IMR-90 (cell line): ENCODE results near the gene OGFOD1. TPM values are rescaled to one million over a fixed set of nuclear protein-coding genes. Genes with fewer than 3 reads are reported as not detected.
"Not testable (repeated sequence)": the region's sequence is repeated elsewhere in the genome, so short reads cannot be mapped to it uniquely, and the experiment has no call there.

Experiments
- ATAC-seq: fragments of 200-7000 bp; cut with Tn5 transposase; 2 replicates; pipeline ENCODE4 v1.9.1; 2020; ENCODE audit warnings: low read depth, mild to moderate bottlenecking, moderate library complexity
- BruUV-seq: library from RNA; stranded (reverse); fragments of 400-500 nt; replicated peaks from 2 replicates; lab custom pipeline; 2021; lab: Mats Ljungman, UMichigan
- CTCF ChIA-PET: fragments of 300-600 bp; formaldehyde crosslinking; extraction: SDS; loops from one replicate; lab custom pipeline; 2021; ENCODE audit warnings: antibody characterized with exemption; lab: Yijun Ruan, JAX
- POLR2A ChIA-PET: fragments of 300-600 bp; sonication (Branson Sonifier 250); formaldehyde crosslinking; loops from one replicate; lab custom pipeline; 2022; ENCODE audit warnings: antibody characterized with exemption; ENCODE audit not compliant: unreplicated experiment; lab: Charles Lee
- DNase-seq: peaks from one replicate; pipeline ENCODE4 v3.0.0; 2013
- H2AFZ ChIP-seq: replicated peaks from 2 replicates; pipeline ENCODE3; 2013; ENCODE audit warnings: low read length, mild to moderate bottlenecking; ENCODE audit not compliant: poor library complexity
- H2AK5ac ChIP-seq: 2 replicates; pipeline ENCODE4 v1.6.1; 2013; ENCODE audit warnings: low read depth, low read length, inconsistent platforms
- H2AK9ac ChIP-seq: replicated peaks from 2 replicates; pipeline ENCODE3; 2013; ENCODE audit warnings: mild to moderate bottlenecking, low read depth, low read length, moderate library complexity; ENCODE audit not compliant: poor library complexity
- H2BK120ac ChIP-seq: 2 replicates; pipeline ENCODE4 v1.6.1; 2013; ENCODE audit warnings: low read depth, low read length, inconsistent platforms
- H2BK15ac ChIP-seq: 3 replicates; pipeline ENCODE4 v1.6.1; 2013; ENCODE audit warnings: low read depth, low read length, inconsistent platforms
- H2BK20ac ChIP-seq: 2 replicates; pipeline ENCODE4 v1.6.1; 2013; ENCODE audit warnings: low read depth, mild to moderate bottlenecking, inconsistent platforms, low read length, moderate library complexity
- H2BK5ac ChIP-seq: 2 replicates; pipeline ENCODE4 v1.6.1; 2013; ENCODE audit warnings: mild to moderate bottlenecking, low read depth, low read length, inconsistent platforms; ENCODE audit not compliant: poor library complexity, severe bottlenecking
- H3K14ac ChIP-seq: replicated peaks from 2 replicates; pipeline ENCODE4 v1.6.1; 2013; ENCODE audit warnings: low read depth, low read length, inconsistent platforms
- H3K18ac ChIP-seq: 2 replicates; pipeline ENCODE4 v1.6.1; 2013; ENCODE audit warnings: low read depth, low read length, control low read depth
- H3K23ac ChIP-seq: 2 replicates; pipeline ENCODE4 v1.6.1; 2013; ENCODE audit warnings: low read depth, low read length, inconsistent platforms
- H3K27ac ChIP-seq: 2 replicates; pipeline ENCODE4 v1.5.1; 2013; ENCODE audit warnings: mild to moderate bottlenecking, control low read depth, low read length; ENCODE audit not compliant: insufficient read depth
- H3K27me3 ChIP-seq: 2 replicates; pipeline ENCODE4 v1.6.1; 2013; ENCODE audit warnings: low read length; ENCODE audit not compliant: control insufficient read depth, insufficient read depth
- H3K36me3 ChIP-seq: 2 replicates; pipeline ENCODE4 v1.6.1; 2013; ENCODE audit warnings: low read length, mixed read lengths; ENCODE audit not compliant: control insufficient read depth, insufficient read depth
- H3K4ac ChIP-seq: 2 replicates; pipeline ENCODE4 v1.6.1; 2013; ENCODE audit warnings: low read depth, low read length, inconsistent platforms
- H3K4me1 ChIP-seq: 2 replicates; pipeline ENCODE4 v1.6.1; 2013; ENCODE audit warnings: low read length, mixed read lengths; ENCODE audit not compliant: control insufficient read depth, insufficient read depth
- H3K4me2 ChIP-seq: 2 replicates; pipeline ENCODE4 v1.6.1; 2013; ENCODE audit warnings: low read depth, mild to moderate bottlenecking, control low read depth, low read length, moderate library complexity
- H3K4me3 ChIP-seq: 2 replicates; pipeline ENCODE4 v1.5.1; 2013; ENCODE audit warnings: low read depth, mild to moderate bottlenecking, control low read depth, low read length, moderate library complexity; ENCODE audit not compliant: insufficient read depth
- H3K56ac ChIP-seq: 2 replicates; pipeline ENCODE4 v1.6.1; 2013; ENCODE audit warnings: low read length, inconsistent platforms; ENCODE audit not compliant: insufficient read depth; ENCODE audit errors: extremely low read depth
- H3K79me1 ChIP-seq, 2 experiments: 2 replicates each; pipeline ENCODE4 v1.6.1; 2013; ENCODE audit warnings: low read length in 2 of 2, inconsistent platforms in 1 of 2, low read depth in 1 of 2
- H3K9ac ChIP-seq: 2 replicates; pipeline ENCODE4 v1.6.1; 2013; ENCODE audit warnings: low read depth, low read length, control low read depth
- H3K9me1 ChIP-seq: 2 replicates; pipeline ENCODE4 v1.6.1; 2013; ENCODE audit warnings: low read length, inconsistent platforms; ENCODE audit not compliant: insufficient read depth
- H3K9me3 ChIP-seq: 2 replicates; pipeline ENCODE4 v1.6.1; 2013; ENCODE audit warnings: low read length; ENCODE audit not compliant: control insufficient read depth, insufficient read depth
- H4K20me1 ChIP-seq: 2 replicates; pipeline ENCODE4 v1.6.1; 2013; ENCODE audit warnings: low read length, inconsistent platforms; ENCODE audit not compliant: insufficient read depth
- H4K5ac ChIP-seq: 2 replicates; pipeline ENCODE4 v1.6.1; 2013; ENCODE audit warnings: mild to moderate bottlenecking, low read depth, low read length, control low read depth
- H4K8ac ChIP-seq, 2 experiments: 2 replicates each; pipeline ENCODE4 v1.6.1; 2013; ENCODE audit warnings: low read depth in 2 of 2, low read length in 2 of 2, control low read depth in 1 of 2, inconsistent platforms in 1 of 2
- H4K91ac ChIP-seq: 2 replicates; pipeline ENCODE4 v1.6.1; 2013; ENCODE audit warnings: low read depth, low read length, inconsistent platforms; ENCODE audit not compliant: insufficient read depth
- WGBS, 2 experiments: methylation state at CpG; one replicate each; pipeline versions ENCODE4 v1.1.5 to v1.1.7; 2013; ENCODE audit warnings: missing lambda C conversion rate in 2 of 2; ENCODE audit not compliant: insufficient read length in 1 of 2; ENCODE audit errors: extremely low coverage in 2 of 2; 5-methylcytosine and 5-hydroxymethylcytosine counted together
- dilution Hi-C: fragments of 300-500 bp; cut with HindIII; formaldehyde crosslinking; loops from one replicate; pipeline ENCODE4 v1.14.3; 2018; ENCODE audit warnings: low sequenced_read_pairs; ENCODE audit not compliant: unreplicated experiment
- in situ Hi-C: fragments of 300-500 bp; cut with MboI; formaldehyde crosslinking; loops from 3 replicates; pipeline ENCODE4 v1.14.3; 2019; ENCODE audit warnings: low sequenced_read_pairs, inconsistent platforms, mixed read lengths
- intact Hi-C: fragments of 100-400 bp; cut with micrococcal nuclease; formaldehyde crosslinking; loops from 2 replicates; pipeline ENCODE4 v1.10.0; 2022
- polyA plus RNA-seq, 3 experiments: library from polyadenylated mRNA; depleted of rRNA; stranded (reverse); fragments of >200 nt; gene quantifications; 2 replicates each; pipeline ENCODE4 v1.2.3, GENCODE V29; 2012; ENCODE audit warnings: low replicate concordance in 1 of 3
- total RNA-seq: library from RNA; depleted of rRNA; stranded (reverse); fragments of >200 nt; gene quantifications from 2 replicates; pipeline ENCODE4 v1.2.3, GENCODE V29; 2012

Gene OGFOD1
- total and polyA plus RNA-seq, 2 of the 4 experiments (the other 2 are of a cell fraction): 43.5 to 103 TPM

DNA sequence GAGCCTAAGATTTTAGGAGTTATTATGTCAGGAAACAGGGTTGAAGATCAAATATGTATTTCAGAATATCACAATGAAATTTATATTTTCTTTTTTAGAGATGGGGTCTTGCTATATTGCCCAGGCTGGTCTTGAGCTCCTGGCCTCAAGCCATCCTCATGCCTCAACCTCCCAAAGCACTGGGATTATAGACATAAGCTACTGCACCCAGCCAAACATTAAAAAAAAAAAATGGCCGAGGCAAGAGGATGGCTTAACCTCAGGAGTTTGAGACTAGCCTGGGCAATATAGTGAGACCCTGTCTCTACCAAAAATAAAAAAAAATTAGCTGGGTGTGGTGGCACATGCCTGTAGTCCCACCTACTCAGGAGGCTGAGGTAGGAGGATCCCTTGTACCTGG is 37.5 kb downstream of the OGFOD1 start:
- H2AFZ ChIP-seq, H2AK9ac ChIP-seq, H4K20me1 ChIP-seq, H3K4me1 ChIP-seq, H3K4me2 ChIP-seq, H3K79me1 ChIP-seq, H2BK20ac ChIP-seq, H2BK15ac ChIP-seq, H3K23ac ChIP-seq, BruUV-seq, H2BK120ac ChIP-seq, dilution Hi-C loops, ATAC-seq, H3K27me3 ChIP-seq, H4K8ac ChIP-seq, H3K9me1 ChIP-seq, POLR2A ChIA-PET, DNase-seq, H3K14ac ChIP-seq, H3K4ac ChIP-seq, intact Hi-C loops, H2AK5ac ChIP-seq, H3K9me3 ChIP-seq, H3K9ac ChIP-seq, H4K91ac ChIP-seq, H2BK5ac ChIP-seq, H3K18ac ChIP-seq, H3K4me3 ChIP-seq, H3K56ac ChIP-seq, H4K5ac ChIP-seq, H3K27ac ChIP-seq: not testable (repeated sequence)
- WGBS, 2 experiments: no CpG with 5 or more reads among the region's 1 CpG
- H3K36me3 ChIP-seq: peaks cover 11% of the 10 kb centered on the region
- CTCF ChIA-PET: interaction anchor here (0.6 kb wide), 1 partner anchor 33 kb away, joined by 3 read pairs; no protein-coding TSS in a partner anchor
- in situ Hi-C loops: loop anchor here (10.0 kb wide), 2 partner anchors 56 to 206 kb away; no protein-coding TSS in a partner anchor
